NCI-H1105 treated with DMSO at 0.1 percent for 48 hours (cell line): ENCODE data around the gene CELA2B.
"Not testable (repeated sequence)": the region's sequence is repeated elsewhere in the genome, so short reads cannot be mapped to it uniquely, and the experiment has no call there.

ENCODE experiments used
- DNase-seq: peaks from one replicate; lab custom pipeline; 2025; lab: John Stamatoyannopoulos, UW

Gene CELA2B

DNA sequence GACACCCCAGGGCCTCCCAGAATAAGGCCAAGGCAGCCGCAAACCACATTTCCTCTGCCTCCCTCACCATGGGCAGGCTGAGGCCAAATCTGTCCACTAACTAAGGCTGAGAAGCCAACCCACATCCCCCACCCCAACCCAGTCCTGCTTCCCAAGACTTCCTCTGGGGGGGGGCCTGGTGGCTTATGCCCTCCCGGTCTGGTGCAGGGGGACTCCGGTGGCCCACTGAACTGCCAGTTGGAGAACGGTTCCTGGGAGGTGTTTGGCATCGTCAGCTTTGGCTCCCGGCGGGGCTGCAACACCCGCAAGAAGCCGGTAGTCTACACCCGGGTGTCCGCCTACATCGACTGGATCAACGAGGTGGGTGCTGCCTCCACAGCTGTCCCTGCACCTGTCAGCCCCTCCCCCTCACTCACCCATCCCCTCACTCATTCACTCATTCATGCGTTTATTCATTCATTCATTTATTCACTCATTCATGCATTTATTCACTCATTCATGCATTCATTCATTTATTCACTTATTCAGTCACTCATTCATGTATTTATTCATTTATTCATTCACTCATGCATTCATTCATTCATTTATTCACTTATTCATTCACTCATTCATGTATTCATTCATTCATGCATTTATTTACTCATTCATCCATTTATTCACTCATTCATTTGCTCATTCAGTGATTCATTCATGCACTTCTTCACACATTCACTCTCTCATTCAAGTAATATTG, 30.3 kb upstream of the CELA2B start:
- DNase-seq: no peak

GRCh38 chr1:15446212-15446611, 29.7 kb upstream of the CELA2B start:
- no peak for DNase-seq

GRCh38 chr1:15448877-15449462, 26.9 kb upstream of the CELA2B start:
- DNase-seq: no peak

DNA sequence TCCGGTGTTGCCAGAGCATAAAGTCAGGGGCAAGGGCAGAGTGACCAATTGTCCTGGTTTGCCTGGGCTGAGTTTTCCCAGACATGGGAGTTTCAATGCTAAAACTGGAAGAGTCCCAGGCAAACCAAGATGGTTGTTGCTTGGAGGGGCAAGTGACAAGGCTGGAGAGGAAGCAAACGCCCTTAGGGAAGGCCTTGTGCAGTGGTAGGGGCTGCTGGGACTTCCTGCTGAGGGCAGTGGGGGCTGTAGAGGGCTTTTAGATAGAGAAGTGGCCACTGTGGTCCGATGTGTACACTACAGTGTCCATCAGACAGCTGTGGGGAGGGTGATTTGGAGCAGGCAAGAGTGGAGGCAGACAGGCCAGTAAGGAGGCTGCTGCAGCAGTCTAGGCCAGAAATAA, 26.3 kb upstream of the CELA2B start:
- no peak for DNase-seq

DNA sequence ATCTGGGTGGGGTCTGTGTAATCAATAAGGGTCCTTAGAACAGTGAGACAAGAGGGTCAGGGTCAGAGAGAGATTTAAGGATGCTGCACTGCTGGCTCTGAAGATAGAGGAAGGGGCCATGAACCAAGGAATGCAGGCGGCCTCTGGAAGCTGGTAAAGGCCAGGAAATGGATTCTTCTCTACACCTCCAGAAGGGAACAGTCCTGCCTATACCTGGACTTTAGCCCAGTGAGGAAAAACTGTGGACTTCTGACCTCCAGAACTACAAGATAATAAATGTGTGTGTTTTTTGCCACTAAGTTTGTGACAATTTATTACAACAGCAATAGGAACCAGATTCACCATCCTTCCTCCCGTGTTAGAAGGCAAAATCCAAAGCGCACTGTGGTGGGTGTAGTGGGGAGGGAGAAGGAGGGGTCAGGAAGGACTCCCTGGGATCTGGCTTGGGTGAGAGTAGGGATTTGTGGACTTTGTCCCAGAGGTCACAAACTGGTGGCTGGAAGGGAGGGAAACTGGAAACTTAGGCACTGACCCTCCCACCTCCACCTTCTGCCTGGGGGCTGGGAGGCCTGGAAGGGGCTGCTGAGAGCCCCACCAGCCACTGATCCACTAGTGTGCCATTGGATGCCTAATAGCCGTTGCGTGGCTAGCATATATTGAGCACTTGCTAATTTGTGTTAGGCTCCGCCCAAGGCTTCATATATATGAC, 24.7 kb upstream of the CELA2B start:
- DNase-seq: no peak

- no peak for DNase-seq
Measured at GRCh38 chr1:15452216-15452615, 23.7 kb upstream of the CELA2B start.

- DNase-seq: no peak
Measured at GRCh38 chr1:15452866-15453571, 22.9 kb upstream of the CELA2B start.

GRCh38 chr1:15453734-15454133, 22.2 kb upstream of the CELA2B start:
- DNase-seq: no peak

DNA sequence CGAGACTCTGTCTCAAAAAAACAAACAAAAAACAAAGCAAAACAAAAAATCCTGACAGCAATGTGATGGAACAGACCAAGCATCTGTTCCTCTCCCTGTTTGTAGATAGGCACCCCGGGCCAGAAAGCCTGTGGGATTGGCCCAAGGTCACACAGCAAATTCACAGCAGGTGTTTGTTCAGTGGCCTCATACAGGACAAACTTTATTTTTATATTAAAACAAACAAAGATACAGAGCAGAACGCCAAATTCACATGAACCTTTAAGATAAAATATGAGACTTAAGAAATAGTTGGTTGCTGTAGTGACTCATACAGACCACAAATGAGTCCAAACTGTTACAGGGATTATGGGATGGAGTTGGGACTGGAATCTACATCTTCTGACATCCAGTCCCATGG, 21.6 kb upstream of the CELA2B start:
- DNase-seq: no peak

DNA sequence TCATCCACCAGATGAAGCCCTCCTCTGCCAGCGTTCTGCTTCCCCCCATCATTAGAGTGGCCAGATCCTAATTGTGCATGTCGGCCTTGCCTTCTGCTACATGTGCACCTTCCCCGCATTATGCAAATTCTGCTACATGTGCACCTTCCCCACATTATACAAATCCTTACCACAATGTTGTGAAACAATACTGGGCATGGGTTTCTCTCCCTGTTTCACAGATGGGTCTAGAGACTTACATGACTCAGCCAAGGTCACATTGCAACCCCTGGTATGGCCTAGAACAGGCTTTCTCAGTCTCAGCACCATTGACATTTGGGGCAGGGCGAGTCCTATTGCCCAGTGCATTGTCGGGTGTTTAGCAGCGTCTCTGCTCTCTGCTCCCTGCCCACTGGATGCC, 20.4 kb upstream of the CELA2B start:
- DNase-seq: no peak

DNA sequence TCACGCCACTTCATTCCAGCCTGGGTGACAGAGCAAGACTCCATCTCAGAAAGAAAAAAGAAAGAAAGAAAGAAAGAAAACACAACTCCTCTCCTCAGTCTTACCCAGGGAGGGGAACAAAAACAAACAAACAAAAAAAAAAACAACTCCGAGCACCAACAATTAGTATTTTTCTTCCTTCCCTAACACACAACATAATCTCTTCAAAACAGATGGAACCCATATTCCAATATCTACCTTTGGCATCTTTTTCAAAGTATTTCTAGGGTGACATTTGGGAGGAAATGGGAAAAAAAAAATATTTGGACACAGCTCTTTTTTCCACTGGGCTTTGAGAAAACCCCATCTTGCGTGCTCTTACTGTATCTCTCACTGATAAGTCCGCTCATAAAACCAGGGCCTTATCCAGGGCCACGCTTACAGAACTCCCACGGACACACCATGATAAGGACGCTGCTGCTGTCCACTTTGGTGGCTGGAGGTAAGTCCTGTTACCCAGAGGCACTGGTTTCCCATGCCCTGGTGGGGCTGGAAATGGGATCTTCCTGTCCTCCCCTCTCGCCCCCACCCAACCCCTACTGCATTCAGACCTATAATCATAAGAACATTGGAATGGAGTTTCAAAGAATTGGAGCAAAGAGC, 19.5 kb upstream of the CELA2B start, which contains the start of gene CELA2A:
TSS of gene CELA2A (plus strand) at position 420 of the 642 bp plus-strand sequence. CDS start at position 442, 22 bp downstream.
- no peak for DNase-seq

- no peak for DNase-seq
Measured at GRCh38 chr1:15457585-15457984, 18.3 kb upstream of the CELA2B start.

GRCh38 chr1:15458388-15458787, 17.5 kb upstream of the CELA2B start:
- DNase-seq: not testable (repeated sequence)

DNA sequence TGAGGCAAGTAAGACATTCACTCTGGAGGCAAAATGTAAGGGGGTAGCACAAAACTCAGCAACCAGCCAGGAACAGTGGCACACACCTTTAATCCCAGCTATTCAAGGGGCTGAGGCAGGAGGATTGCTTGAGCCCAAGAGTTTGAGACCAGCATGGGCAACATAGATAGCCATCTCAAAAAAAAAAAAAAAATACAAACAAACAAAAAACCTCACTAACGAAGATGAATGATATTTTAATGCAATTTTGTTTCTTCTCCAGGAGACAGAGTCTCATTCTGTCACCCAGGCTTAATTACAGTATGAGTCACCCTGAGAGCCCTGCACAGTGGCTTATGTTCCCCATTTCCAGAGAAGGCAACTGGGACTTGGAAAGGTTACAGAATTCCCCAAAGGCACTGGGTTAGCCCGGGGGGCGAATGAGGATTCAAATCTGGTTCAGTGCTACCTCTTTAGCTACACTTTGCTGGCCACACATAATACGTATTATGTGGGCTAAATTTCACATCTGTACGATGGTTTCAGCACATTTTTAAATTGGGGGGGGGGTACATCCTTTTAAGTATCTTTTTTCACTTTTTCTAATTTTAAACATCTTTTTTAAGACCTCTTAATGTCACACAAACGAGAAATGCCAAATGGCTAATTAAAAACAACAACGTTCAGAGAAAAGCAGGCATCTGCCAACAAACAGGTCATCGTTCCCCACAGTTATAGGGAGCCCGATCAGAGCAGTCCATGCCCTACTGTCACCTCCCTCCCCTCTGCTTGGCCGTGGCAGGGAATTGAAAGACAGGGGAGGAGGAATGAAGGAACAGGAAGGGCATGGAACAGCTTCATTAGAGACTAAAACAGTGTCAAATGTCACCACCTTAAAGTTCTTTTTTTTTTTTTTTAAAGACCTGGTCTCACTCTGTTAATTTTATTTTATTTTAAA, 15.9 kb upstream of the CELA2B start:
- peak; percentile 1 for DNase-seq

GRCh38 chr1:15460708-15461095, 15.2 kb upstream of the CELA2B start:
- no peak for DNase-seq

GRCh38 chr1:15463064-15463800, 12.7 kb upstream of the CELA2B start:
- DNase-seq: peak; percentile 48

DNA sequence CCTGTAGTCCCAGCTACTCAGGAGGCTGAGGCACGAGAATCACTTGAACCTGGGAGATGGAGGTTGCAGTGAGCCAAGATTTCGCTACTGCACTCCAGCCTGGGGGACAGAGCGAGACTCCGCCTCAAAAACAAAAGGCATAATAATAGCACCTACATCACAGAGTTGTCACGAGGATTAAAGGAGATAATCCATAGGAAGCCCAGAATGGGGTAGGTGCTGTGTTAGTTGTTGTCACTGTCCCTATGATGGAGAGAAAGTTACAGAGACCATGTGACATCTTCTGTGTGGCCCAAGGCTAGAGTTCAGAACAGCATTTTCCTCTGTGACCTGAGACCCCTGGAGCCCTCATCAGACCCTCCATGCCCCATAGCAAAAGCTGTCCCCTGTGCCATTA, 12.0 kb upstream of the CELA2B start:
- not testable (repeated sequence) for DNase-seq

GRCh38 chr1:15465674-15466073, 10.2 kb upstream of the CELA2B start:
- DNase-seq: no peak

DNA sequence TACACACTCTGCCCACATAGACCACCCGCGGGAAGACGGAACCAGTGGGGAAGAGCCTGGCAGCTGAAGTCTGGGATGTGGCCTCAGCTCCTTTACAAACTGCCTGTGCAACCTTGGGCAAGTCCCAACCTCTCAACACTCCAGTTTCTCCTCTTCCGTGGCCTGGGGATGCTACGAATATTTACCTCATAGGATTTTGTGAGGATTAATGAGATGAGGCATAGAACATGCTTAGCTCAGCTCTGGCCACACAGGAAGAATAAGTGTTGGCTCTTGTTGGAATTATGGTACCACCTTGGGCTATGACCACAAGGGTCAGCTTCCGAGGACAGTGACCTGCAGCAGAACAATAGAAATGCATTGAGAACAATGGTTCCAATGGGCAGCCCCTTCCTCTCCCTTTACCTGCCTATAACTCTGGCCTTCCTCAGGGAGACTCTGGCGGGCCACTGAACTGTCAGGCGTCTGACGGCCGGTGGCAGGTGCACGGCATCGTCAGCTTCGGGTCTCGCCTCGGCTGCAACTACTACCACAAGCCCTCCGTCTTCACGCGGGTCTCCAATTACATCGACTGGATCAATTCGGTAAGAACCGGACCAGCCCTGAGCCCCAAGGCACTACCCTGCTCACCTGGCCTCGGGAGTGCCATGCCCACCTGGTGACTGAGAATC, 8.8 kb upstream of the CELA2B start:
- DNase-seq: not testable (repeated sequence)

DNA sequence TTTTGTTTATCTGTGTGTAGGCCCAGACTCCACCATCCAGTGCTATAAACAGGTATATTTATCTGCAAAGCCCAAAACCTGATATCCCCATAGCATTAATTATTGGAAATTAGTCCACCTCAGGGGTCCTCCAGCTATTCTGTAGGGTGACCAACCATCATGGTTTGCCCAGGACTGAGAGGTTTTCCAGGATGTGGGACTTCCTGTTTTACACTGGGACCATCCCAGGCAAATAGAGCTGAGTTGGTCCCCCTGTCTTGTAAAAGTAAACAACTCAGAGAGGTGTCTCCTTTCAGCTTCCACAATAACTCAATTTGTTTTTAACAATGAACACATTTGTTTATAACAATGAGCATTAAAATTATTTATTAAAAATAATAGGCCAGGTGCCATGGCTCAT, 7.8 kb upstream of the CELA2B start:
- no peak for DNase-seq
